GM12873 (cell line): Measurements from ENCODE around the gene TMEM267.

Experiments
- CTCF ChIP-seq: IDR thresholded peaks from 2 replicates; pipeline ENCODE4 v1.5.1; 2012; ENCODE audit warnings: low read depth, mild to moderate bottlenecking, moderate library complexity, low read length, control low read depth; ENCODE audit not compliant: insufficient read depth; ENCODE audit errors: missing control alignments

TMEM267 gene

GRCh38 chr5:43420241-43420640 lies 63.4 kb downstream of the TMEM267 start:
- TF ChIP-seq CTCF = no peak

- no peak for TF ChIP-seq CTCF
These were observed 65.1 kb downstream of the TMEM267 start for GRCh38 chr5:43418561-43418960.

- no peak for TF ChIP-seq CTCF
These were observed 66.8 kb downstream of the TMEM267 start for GRCh38 chr5:43416803-43417394.

- no peak for TF ChIP-seq CTCF
These were observed 67.5 kb downstream of the TMEM267 start for GRCh38 chr5:43415935-43416802.

GRCh38 chr5:43413966-43414365 lies 69.7 kb downstream of the TMEM267 start:
- no peak for TF ChIP-seq CTCF

- TF ChIP-seq CTCF = no peak
These were observed 71.0 kb downstream of the TMEM267 start for GRCh38 chr5:43412644-43413043.

- no peak for TF ChIP-seq CTCF
These were observed 71.5 kb downstream of the TMEM267 start, which contains the start of gene CCL28 for GRCh38 chr5:43412156-43412555. Gene CCL28, minus strand, starts transcription at chr5:43412391. Its CDS starts 75 bp downstream, at chr5:43412316.
